T-helper 22 cell (primary cell): Measurements from ENCODE around the gene IFIT3.
"Not testable (repeated sequence)": the region's sequence is repeated elsewhere in the genome, so short reads cannot be mapped to it uniquely, and the experiment has no call there.

ENCODE experiments used
- DNase-seq: peaks from one replicate; pipeline ENCODE4 v3.0.0-alpha.2; 2020; ENCODE audit warnings: low read depth

Gene IFIT3, protein sequence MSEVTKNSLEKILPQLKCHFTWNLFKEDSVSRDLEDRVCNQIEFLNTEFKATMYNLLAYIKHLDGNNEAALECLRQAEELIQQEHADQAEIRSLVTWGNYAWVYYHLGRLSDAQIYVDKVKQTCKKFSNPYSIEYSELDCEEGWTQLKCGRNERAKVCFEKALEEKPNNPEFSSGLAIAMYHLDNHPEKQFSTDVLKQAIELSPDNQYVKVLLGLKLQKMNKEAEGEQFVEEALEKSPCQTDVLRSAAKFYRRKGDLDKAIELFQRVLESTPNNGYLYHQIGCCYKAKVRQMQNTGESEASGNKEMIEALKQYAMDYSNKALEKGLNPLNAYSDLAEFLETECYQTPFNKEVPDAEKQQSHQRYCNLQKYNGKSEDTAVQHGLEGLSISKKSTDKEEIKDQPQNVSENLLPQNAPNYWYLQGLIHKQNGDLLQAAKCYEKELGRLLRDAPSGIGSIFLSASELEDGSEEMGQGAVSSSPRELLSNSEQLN

DNA sequence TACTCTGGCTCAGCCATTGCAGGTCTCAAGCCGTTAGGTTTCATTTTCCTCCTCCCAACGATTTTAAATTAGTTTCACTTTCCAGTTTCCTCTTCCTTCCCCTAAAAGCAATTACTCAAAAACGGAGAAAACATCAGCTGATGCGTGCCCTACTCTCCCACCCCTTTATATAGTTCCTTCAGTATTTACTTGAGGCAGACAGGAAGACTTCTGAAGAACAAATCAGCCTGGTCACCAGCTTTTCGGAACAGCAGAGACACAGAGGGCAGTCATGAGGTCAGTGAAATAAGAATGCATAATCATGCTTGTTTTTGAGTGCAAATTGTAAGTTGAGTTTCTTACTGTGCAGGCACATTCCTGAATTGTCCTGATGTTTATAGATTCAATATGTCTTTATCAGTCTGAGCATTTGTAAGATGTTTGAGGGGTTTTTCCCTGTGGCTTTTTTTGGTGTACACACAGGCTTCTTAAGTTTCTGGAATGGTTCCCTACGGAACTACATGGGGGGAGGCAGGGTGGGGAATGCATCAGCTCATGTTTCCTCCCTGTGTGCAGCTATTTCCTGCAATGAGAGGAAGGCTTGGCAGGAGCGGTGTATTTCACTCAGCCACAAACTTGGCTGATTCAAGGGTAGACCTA is at the start of gene IFIT3:
Gene IFIT3 (plus strand): TSS at position 195 of the 639 bp plus-strand sequence. CDS start 77 bp downstream, at position 272.
- DNase-seq = no peak

DNA sequence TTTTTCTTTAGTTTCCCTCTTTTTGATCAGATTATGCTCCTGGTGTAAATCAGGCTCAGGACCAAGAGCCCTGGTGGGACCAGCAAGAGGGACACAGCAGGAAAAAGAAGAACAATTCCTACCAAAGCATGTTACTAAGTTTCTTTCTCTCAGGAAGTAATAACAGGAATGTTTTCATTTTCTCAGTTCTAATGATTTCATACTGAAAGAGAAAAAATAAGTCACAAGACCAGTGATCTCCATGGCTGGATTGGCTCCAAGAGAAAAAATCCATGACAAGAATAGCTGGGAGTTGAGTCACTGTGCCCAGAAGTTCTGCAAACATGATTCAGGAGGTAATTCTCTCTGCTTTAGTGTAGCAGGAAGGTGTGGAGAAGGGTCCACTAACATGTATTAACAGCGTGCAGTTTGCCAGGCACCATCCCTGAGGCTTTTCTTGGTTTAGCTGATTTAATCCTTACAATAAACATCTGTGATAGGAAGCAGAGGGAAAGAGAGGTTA is 49.7 kb upstream of the IFIT3 start:
- DNase-seq = no peak

DNA sequence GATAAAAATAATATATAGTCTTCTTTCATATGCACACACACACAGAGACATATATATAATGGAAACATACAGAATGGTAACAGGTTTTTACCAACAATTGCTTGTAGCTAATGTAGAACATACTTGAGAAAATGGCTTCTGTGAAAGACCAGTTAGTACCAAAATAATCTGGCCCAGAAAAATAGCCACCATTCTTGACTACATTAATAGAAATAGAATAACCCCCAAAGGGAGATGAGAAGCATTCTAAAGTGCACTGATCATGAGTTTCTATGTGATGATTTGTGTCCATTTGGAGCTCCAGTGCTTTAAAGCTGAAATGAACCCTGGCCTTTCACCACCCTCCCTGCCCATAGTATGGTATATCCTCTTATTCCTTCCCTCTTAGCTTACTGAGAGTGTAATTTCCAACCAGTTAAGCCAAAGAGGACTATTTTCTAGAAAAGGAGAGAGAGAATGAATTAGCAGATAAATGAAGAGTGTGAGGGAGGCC is 48.9 kb upstream of the IFIT3 start:
- DNase-seq = no peak

DNA sequence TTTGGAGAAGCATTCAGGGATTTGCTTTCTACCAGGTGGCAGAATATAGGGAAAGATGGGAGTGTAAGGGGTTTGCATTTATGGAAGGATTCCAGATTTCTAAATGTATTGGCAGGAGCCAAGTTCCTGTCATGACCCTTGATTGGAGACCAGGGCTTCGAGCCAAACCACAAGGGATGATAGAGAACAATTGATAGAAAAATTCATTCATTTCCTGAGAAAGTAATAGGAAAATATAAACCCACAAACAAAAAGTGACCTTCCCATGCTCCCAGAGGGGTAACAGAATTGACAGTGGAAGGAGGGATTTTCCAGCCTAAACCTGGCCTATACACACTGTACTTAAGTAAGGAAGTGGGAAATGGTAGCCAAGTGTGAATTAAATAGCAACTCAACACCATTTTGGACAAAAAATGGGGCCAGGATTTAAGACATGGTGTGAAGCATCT is 48.4 kb upstream of the IFIT3 start:
- no peak for DNase-seq

- no peak for DNase-seq
Measured at GRCh38 chr10:89280508-89280907, 47.3 kb upstream of the IFIT3 start.

- no peak for DNase-seq
Measured at GRCh38 chr10:89281606-89282395, 46.0 kb upstream of the IFIT3 start.

DNA sequence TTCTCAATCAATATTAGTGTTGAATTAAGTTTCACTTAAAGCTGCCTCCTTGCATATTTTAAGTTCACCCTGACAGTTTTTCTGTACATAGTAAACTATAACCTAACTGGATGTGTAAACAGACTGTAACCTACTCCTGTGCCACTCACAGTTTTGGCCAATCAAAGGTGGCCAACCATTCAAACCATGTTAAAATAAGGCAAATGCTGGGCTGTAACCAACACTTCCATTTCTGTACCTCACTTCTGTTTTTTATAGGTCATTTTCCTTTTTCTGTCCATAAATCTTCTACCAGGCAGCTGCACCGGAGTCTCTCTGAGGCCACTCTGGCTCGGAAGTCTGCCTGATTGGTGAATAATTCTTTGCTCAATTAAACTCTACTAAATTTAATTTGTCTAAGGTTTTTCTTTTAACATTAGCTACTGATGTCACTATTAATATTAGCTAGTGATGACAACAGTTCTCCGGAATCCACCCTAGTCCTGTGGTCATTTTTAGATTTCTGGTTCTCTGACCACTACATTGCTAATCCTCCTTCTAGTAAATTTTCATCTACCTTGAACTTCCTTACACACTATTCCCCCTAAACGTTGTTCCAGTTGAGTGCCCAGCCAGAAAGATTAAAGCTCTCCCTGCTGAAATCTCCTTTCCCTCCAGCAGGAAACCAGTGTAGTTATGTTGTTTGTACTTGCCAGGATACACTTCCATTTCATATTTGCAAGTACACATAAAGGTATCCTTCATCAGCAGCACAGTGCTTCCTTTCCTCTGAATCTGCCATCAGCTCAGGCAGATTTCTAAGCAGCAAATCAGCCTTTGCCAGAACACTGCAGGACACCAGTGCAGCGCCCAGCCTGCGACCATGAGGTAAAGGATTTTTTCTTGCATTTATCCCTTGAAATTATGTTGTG is 44.5 kb upstream of the IFIT3 start:
- no peak for DNase-seq

DNA sequence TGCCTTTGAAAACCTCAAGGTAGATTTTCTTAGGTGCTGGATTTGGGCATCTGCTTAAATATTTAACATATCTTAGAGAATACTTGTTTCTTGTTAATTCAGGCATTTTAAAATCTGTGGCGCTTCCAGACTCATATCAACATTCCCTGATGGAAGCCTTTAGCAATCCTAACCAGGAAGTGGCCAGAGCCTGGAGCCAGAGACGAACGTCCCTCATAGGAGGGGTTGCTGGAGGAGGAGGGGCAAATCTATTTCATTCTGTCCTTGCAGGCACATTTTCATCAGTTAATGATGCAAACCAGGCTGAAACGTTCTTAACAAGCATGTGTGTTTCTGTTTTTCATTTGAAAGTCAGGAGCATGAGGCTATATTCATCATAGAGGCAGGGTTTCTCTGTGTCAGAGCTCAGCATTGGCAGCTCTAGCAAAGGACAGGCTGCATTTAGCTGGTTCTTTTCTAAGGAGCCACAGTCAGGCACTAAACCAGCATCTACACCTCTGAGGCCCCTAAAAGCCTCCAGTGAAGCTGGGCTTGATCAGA is 43.8 kb upstream of the IFIT3 start:
- DNase-seq = no peak

DNA sequence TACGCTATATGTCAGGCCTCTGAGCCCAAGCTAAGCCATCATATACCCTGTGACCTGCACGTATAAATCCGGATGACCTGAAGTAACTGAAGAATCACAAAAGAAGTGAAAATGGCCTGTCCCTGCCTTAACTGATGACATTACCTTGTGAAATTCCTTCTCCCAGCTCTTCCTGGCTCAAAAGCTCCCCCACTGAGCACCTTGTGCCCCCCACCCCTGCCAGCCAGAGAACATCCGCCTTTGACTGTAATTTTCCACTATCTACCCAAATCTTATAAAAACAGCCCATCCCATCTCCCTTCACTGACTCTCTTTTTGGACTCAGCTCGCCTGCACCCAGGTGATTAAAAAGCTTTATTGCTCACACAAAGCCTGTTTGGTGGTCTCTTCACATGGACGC is 43.1 kb upstream of the IFIT3 start:
- not testable (repeated sequence) for DNase-seq

DNA sequence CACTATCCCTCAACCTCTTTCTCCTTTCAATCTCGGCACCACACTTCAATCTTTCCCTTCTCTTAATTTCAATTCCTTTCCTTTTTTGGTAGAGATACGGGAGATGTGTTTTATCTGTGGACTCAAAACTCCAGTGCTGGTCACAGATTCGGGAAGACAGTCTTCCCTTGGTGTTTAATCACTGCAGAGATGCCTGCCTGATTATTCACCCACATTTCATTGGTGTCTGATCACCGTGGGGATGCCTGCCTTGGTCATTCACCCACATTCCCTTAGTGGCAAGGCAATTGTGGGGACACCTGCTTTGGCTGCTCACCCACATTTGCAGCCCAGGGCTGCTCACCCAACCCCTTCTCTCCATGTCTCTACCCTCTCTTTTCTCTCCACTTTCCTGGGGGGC is 42.5 kb upstream of the IFIT3 start:
- DNase-seq = not testable (repeated sequence)

DNA sequence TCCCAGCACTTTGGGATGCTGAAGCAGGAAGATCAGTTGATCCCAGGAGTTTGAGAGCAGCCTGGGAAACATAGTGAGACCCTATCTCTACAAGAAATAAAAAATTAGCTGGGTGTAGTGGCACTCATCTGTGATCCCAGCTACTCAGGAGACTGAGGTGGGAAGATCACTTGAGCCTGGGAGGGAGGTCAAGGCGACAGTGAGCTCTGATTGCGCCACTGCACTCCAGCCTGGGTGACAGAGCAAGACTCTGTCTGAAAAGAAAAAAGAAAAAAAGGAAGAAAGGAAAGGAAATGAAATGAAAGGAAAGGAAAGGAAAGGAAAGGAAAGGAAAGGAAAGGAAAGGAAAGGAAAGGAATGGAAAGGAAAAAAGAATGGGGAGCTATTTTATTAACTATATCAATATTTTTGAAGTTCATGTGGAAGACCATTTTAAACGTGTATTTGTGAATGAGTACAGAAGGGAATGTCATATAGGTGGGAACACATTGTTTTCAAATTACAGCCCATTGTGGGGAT is 33.0 kb upstream of the IFIT3 start:
- DNase-seq = no peak

DNA sequence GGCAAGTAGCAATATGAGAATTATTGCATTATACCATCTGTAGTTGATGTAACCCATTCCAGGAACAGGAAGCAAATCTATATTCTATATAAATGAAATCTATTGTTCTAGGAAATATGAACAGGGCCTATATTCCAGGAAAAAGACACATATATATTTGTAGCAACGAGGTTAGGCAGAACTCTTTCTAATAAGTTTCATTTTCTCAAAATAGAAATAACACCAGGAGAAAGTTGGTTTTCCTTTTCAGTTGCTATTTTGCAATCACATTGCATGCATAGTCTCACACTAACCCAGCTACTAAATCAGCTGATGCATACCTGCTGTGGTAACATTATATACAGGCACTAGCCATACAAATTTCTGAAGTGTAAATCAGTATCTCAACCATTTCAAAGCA is 32.2 kb upstream of the IFIT3 start:
- DNase-seq = no peak

DNA sequence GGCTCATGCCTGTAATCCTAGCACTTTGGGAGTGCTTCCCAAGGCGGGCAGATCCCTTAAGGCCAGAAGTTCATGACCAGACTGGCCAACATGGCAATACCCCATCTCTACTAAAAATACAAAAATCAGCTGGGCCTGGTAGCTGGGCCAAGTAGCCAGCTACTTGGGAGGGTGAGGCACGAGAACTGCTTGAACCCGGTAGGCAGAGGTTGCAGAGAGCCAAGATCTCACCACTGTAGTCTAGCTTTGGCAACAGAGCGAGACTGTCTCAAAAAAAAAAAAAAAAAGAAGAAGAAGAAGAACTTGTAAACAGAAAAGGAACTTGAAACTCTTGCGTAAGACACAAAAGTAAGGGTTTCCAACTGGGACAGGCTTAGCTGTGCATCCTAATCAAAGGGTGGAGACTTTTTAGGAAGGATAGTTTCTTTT is 31.6 kb upstream of the IFIT3 start:
- no peak for DNase-seq

GRCh38 chr10:89297356-89297755 is 30.4 kb upstream of the IFIT3 start:
- no peak for DNase-seq

DNA sequence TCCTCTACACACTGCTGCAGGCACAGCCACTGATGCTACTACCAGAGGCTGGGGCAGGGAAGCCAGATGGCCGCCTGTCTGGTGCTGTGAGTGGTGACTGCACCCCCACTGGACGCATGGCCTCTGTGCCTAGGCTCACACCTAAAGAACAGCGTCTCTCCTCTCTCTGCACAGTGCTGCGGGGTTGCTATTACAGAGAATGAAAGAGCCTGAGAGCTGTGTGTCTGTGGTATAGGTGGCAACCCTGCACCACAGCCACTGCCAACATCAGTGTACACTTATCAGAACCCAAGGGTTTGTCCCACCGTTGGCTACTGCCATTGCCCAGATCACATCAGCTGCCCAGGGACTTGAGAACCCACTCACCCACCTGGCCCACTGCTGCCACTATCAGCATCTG is 30.0 kb upstream of the IFIT3 start:
- no peak for DNase-seq

DNA sequence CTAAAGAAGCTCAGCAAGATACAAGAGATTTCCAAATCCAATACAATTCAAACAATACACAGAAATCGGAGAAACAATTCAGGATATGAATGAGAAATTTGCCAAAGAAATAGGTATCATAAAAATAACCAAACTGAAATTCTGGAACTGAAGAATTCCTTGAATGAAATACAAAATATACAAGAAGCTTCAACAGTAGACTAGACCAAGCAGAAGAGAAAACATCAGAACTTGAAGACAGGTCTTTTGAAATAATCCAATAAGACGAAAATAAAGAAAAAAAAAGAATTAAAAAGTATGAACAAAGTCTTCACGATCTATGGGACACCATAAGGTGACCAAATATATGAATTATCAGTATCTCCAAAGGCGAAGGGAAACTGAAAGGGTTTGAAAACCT is 28.8 kb upstream of the IFIT3 start:
- no peak for DNase-seq

DNA sequence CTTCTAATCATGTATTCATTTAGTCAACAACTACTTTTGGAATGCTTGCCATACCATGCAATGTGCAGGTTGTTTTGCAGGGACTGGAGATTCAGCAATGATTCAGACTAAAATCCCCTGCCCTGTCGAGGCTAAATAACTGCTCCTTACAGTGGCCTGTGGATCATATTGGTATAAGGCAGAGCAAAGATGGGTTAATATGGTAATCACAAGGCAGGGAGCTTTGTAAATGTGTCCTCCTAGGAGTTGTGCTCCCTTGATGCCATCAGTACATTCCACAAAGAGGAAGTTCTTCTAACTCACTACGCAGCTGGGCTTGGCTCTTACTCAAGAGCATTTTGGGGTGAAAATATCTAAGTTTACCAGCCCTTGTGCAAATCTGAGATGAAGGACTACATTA is 26.6 kb upstream of the IFIT3 start:
- no peak for DNase-seq

GRCh38 chr10:89301721-89302445 is 25.9 kb upstream of the IFIT3 start, which contains the start of gene IFIT2:
TSS of gene IFIT2 (plus strand) at chr10:89302046. CDS start at chr10:89302124, 78 bp downstream.
- DNase-seq = no peak

DNA sequence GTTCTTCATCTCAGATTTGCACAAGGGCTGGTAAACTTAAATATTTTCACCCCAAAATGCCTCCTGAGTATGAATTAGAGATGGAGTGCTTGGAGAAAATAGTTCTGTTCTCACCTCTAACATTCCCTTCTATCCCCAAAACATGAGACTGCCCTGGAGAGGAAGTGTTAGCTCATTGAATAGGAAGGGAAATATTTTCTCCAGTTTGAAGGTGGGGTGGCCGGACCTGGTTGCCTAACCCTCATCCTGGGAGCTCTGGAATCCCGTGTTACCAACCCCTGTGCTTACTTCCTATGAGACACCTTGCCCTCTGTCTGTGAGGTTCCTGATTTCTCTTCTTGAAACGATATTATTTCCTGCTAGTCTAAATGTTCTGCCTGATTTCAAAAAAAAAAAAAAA is 25.2 kb upstream of the IFIT3 start:
- no peak for DNase-seq

- no peak for DNase-seq
Measured at GRCh38 chr10:89303161-89303560, 24.6 kb upstream of the IFIT3 start.
